ENCODE measurements around the gene TMEM156. TPM values are rescaled to one million over a fixed set of nuclear protein-coding genes. Genes with fewer than 3 reads are reported as not detected.

Gene TMEM156
- total RNA-seq, 4 donors from 2014 or later = not detected

DNA sequence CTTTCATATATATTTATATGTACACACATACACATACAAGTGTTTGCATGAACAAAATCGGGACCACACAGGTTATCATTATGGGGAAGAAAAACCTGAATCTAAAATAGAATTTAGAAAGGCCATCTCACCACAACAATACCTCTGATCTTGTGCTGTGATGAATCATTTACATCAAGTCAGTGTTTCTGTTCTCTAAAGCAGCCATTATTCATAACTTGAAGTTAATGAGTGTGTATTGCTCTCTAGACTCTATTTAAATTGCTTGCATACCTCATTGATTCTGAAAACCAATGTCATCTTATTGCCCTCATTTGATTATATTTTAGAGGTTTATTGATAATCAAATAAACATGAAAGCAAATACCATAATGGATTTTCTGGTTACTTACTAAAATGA, 93.0 kb downstream of the TMEM156 start:
- TF ChIP-seq POLR2A (IDR thresholded peaks at IDR 0.05) = no peak
- no peak for TF ChIP-seq EP300 (IDR thresholded peaks at IDR 0.05)
- no peak for TF ChIP-seq POLR2AphosphoS5 (IDR thresholded peaks at IDR 0.05)
- TF ChIP-seq, protein P1, sequence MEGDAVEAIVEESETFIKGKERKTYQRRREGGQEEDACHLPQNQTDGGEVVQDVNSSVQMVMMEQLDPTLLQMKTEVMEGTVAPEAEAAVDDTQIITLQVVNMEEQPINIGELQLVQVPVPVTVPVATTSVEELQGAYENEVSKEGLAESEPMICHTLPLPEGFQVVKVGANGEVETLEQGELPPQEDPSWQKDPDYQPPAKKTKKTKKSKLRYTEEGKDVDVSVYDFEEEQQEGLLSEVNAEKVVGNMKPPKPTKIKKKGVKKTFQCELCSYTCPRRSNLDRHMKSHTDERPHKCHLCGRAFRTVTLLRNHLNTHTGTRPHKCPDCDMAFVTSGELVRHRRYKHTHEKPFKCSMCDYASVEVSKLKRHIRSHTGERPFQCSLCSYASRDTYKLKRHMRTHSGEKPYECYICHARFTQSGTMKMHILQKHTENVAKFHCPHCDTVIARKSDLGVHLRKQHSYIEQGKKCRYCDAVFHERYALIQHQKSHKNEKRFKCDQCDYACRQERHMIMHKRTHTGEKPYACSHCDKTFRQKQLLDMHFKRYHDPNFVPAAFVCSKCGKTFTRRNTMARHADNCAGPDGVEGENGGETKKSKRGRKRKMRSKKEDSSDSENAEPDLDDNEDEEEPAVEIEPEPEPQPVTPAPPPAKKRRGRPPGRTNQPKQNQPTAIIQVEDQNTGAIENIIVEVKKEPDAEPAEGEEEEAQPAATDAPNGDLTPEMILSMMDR (IDR thresholded peaks at IDR 0.05) = no peak
- no peaks in the 10 kb centered on the region for H3K27me3 ChIP-seq
- H3K36me3 ChIP-seq = peaks cover 0 to 77% of the 10 kb centered on the region in 2 donors
- ATAC-seq = no peak
- H3K9me3 ChIP-seq = no peaks in the 10 kb centered on the region
- H3K4me3 ChIP-seq = no peak overlapping the region
- peaks cover 5 to 40% (median 5%) of the 10 kb centered on the region in 3 donors for H3K4me1 ChIP-seq
- no peak overlapping the region for H3K27ac ChIP-seq
- WGBS, 2 donors (ENCODE audit: low coverage in 1 of 2) = 86 to 88% methylated on average over 1 of the region's 1 CpG

DNA sequence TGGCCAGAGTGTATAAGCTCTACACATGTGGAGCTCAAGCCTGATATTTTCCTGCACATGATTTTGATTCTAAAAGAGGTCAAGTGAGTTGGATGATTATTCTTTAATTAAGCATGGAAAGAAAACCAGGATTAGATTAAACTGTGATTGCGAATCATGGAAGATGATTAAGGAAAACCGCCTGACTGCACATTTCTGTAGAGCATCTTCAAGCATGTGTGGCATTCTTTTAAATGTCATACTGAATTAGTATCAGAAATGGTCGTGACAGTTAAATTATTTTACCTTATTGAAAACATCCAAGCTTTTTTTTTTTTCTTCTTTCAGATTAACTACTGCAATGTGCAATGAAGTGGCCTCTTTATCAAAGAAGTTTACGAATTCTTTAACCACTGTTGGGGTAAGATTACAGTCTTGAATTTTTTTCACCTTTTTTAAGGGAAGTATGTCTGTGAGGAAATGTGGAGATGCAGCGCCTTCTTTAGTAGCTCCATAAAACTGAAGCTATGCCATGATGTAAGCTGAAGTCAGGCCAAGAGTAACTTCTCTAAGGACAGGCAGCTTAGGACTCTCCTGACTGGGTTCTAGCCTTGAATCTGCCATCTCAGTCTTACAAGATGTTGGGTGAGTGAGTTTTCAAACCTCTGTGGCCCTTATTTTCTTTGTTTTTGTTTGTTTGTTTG, 96.7 kb downstream of the TMEM156 start:
- Histone ChIP-seq H3K36me3 (peaks cover 3 to 95% of the 10 kb centered on the region in 2 donors), H3K9me3 (no peaks in the 10 kb centered on the region), H3K27ac (no peak overlapping the region), H3K4me3 (no peak overlapping the region), H3K27me3 (no peaks in the 10 kb centered on the region), H3K4me1 (peaks cover 0 to 11% (median 0%) of the 10 kb centered on the region in 3 donors)
- no peak for ATAC-seq
- no peak for TF ChIP-seq POLR2A (IDR thresholded peaks at IDR 0.05)
- TF ChIP-seq EP300 (IDR thresholded peaks at IDR 0.05) = no peak
- 78 to 87% methylated on average over 5 of the region's 5 CpGs for WGBS, 2 donors (ENCODE audit: low coverage in 1 of 2)

DNA sequence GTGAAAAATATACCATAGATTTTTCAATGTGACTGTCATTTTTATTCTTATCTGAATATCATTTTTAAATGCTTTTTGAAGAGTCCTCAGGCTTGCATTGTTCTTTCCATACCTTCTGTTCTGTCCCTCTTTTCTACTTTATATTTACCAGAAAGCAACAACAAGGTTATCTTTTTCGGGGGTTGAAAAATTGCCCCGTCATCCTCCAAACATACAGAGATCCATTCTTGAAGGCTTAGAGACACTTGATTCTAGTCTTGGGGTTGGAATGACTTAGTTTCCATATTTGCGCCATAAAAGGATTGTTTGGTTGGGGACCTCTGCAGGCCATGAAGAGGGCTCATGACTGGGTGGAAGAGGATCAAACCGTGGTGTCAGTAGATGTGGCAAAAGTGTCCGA, 101.1 kb downstream of the TMEM156 start:
- no peak overlapping the region for H3K4me3 ChIP-seq
- no peaks in the 10 kb centered on the region for H3K9me3 ChIP-seq
- H3K27ac ChIP-seq = peak overlapping the region in 1 of 4 donors; percentile 65
- H3K36me3 ChIP-seq = peaks cover 3 to 92% of the 10 kb centered on the region in 2 donors
- H3K27me3 ChIP-seq = no peaks in the 10 kb centered on the region
- TF ChIP-seq EP300 (IDR thresholded peaks at IDR 0.05) (no peak), POLR2A (IDR thresholded peaks at IDR 0.05) (no peak), POLR2AphosphoS5 (IDR thresholded peaks at IDR 0.05) (no peak)
- TF ChIP-seq, protein P1 (IDR thresholded peaks at IDR 0.05) = no peak
- no peak for ATAC-seq
- 80 to 90% methylated on average over 1 to 5 of the region's 5 CpGs for WGBS, 2 donors (ENCODE audit: low coverage in 1 of 2)
- peaks cover 0 to 23% (median 0%) of the 10 kb centered on the region in 3 donors for H3K4me1 ChIP-seq

GRCh38 chr4:38930707-38931106, 101.5 kb downstream of the TMEM156 start:
- Histone ChIP-seq H3K4me1 (peaks cover 0 to 27% (median 0%) of the 10 kb centered on the region in 3 donors), H3K9me3 (no peaks in the 10 kb centered on the region), H3K36me3 (peaks cover 3 to 93% of the 10 kb centered on the region in 2 donors), H3K27me3 (no peaks in the 10 kb centered on the region), H3K4me3 (no peak overlapping the region), H3K27ac (peak overlapping the region in 3 of 4 donors; percentile 18 to 65 (median 40))
- TF ChIP-seq EP300 (IDR thresholded peaks at IDR 0.05) = no peak
- no peak for TF ChIP-seq POLR2AphosphoS5 (IDR thresholded peaks at IDR 0.05)
- ATAC-seq = no peak
- 48 to 67% methylated on average over 6 of the region's 6 CpGs for WGBS, 2 donors (ENCODE audit: low coverage in 1 of 2)

DNA sequence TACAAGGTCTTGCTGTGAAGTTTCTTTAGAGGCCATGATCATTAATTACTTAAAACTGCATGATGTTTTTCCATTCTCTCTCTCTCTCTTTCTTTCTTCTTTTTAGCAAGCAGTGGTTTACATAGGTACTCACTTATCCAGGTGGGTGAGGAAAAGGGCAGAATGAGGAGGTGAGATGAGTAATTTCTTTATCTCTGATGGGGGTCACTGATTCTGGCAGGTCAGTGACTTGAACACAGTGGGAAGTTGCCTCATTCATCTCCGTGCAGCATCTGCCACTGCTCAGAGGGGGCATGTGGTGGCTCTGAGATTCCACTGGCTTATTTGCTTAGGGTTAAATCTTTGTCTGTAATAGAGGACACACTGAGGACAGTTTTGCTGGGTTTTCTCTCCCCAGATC, 102.0 kb downstream of the TMEM156 start:
- no peak for ATAC-seq
- peaks cover 0 to 32% (median 0%) of the 10 kb centered on the region in 3 donors for H3K4me1 ChIP-seq
- TF ChIP-seq POLR2AphosphoS5 (IDR thresholded peaks at IDR 0.05) = no peak
- no peak for TF ChIP-seq EP300 (IDR thresholded peaks at IDR 0.05)
- TF ChIP-seq, protein P1 (IDR thresholded peaks at IDR 0.05) = no peak
- no peak for TF ChIP-seq POLR2A (IDR thresholded peaks at IDR 0.05)
- no peak overlapping the region for H3K4me3 ChIP-seq
- WGBS, 2 donors (ENCODE audit: low coverage in 1 of 2) = 29% methylated on average over 1 of the region's 1 CpG; no CpG with 5 or more reads in 1 of the 2 donors
- H3K27me3 ChIP-seq = no peaks in the 10 kb centered on the region
- H3K36me3 ChIP-seq = peaks cover 3 to 90% of the 10 kb centered on the region in 2 donors
- H3K27ac ChIP-seq = peak overlapping the region in 3 of 4 donors; percentile 18 to 65 (median 40)
- no peaks in the 10 kb centered on the region for H3K9me3 ChIP-seq

GRCh38 chr4:38928974-38929373, 103.2 kb downstream of the TMEM156 start:
- H3K4me1 ChIP-seq = peaks cover 0 to 44% (median 0%) of the 10 kb centered on the region in 3 donors
- TF ChIP-seq EP300 (IDR thresholded peaks at IDR 0.05) = no peak
- no peak for TF ChIP-seq POLR2AphosphoS5 (IDR thresholded peaks at IDR 0.05)
- TF ChIP-seq, protein P1 (IDR thresholded peaks at IDR 0.05) = no peak
- TF ChIP-seq POLR2A (IDR thresholded peaks at IDR 0.05) = no peak
- H3K4me3 ChIP-seq = no peak overlapping the region
- H3K36me3 ChIP-seq = peaks cover 3 to 89% of the 10 kb centered on the region in 2 donors
- H3K27me3 ChIP-seq = no peaks in the 10 kb centered on the region
- H3K9me3 ChIP-seq = no peaks in the 10 kb centered on the region
- ATAC-seq = no peak
- WGBS, 2 donors (ENCODE audit: low coverage in 1 of 2) = 46 to 67% methylated on average over 3 to 4 of the region's 9 CpGs
- peak overlapping the region in 1 of 4 donors; percentile 65 for H3K27ac ChIP-seq
